Measurements from ENCODE around the gene HDAC9. TPM values are rescaled to one million over a fixed set of nuclear protein-coding genes. Genes with fewer than 3 reads are reported as not detected.
A peak's percentile ranks its signal among the peaks of the same experiment; 100 is the strongest.

HDAC9 gene
- total and polyA plus RNA-seq, 2 of the 13 experiments (the other 11 are each of a cell fraction or from before 2014, with no cell fraction given) = 0.05 to 0.07 TPM

DNA sequence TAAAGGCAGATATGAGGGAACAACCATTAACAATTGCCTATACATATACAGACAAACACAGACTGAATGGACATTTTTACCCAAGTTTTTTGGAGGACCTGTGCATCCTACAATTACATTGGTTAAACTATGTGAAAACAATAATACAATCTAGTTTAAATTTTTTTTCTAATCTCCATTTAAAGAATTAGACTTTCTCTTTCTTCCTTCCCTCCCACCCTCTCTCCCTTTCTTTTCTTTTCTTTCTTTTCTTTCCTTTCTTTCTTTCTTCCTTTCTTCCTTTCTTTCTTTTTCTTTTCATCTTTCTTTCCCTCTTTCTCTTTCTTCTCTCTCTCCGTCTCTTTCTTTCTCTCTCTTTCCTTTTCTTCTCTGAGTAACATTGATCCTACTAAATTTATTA lies 183.7 kb downstream of the HDAC9 start:
- no peak overlapping the region for H3K4me3 ChIP-seq (replicated peaks in 1 of 3; ENCODE audit: insufficient read depth in 1 of 3, low read depth in 2 of 3, low read length in 3 of 3)
- H3K36me3 ChIP-seq (replicated peaks in 1 of 2; ENCODE audit: control insufficient read depth in 1 of 2, insufficient read depth in 2 of 2, low read length in 2 of 2) = no peaks in the 10 kb centered on the region
- no peaks in the 10 kb centered on the region for H3K4me1 ChIP-seq (ENCODE audit: insufficient read depth, low read length)
- no peaks in the 10 kb centered on the region for H3K9me3 ChIP-seq (ENCODE audit: low read length)
- no peaks in the 10 kb centered on the region for H4K20me1 ChIP-seq (ENCODE audit: insufficient read depth, low read length)
- CTCF ChIA-PET (ENCODE audit: low intra/inter-chr PET ratio, low total read pairs) = no interaction called here
- intact Hi-C loops (cut with micrococcal nuclease; ENCODE audit: unreplicated experiment) = no loop called here
- no peak overlapping the region for H3K9ac ChIP-seq (ENCODE audit: insufficient read depth, low read depth, low read length)
- 13% methylated on average over 1 of the region's 1 CpG for WGBS (ENCODE audit: low lambda C conversion rate)
- no peak overlapping the region for H2AFZ ChIP-seq (ENCODE audit: low read length)
- DNase-seq (ENCODE audit: low spot score) (no peak), ATAC-seq (no peak), FAIRE-seq (no peak)
- H3K27ac ChIP-seq (ENCODE audit: extremely low read length, insufficient read depth, low read length) = no peak overlapping the region
- POLR2A ChIA-PET = no interaction called here
- in situ Hi-C loops (cut with HindIII; ENCODE audit: extremely low pct_ligation_motif_present, low pct_unique_long_range_greater_than_20kb) = no loop called here
- H3K4me2 ChIP-seq (ENCODE audit: low read depth, low read length) = no peak overlapping the region
- TF ChIP-seq SRSF9 (IDR thresholded peaks at IDR 0.05; ENCODE audit: borderline replicate concordance, insufficient read depth, low read depth, low read length, poor library complexity, severe bottlenecking) (peak; percentile 58), ZNF10 (CRISPR knock-in tag; IDR thresholded peaks at IDR 0.05; ENCODE audit: borderline replicate concordance, low read depth) (no peak)
- no peaks in the 10 kb centered on the region for H3K79me2 ChIP-seq (ENCODE audit: insufficient read depth, low read length)
- BruUV-seq (replicated peaks) = no TSS peak
- no peaks in the 10 kb centered on the region for H3K27me3 ChIP-seq (ENCODE audit: control insufficient read depth in 1 of 2, insufficient read depth in 2 of 2, low read length in 2 of 2)

DNA sequence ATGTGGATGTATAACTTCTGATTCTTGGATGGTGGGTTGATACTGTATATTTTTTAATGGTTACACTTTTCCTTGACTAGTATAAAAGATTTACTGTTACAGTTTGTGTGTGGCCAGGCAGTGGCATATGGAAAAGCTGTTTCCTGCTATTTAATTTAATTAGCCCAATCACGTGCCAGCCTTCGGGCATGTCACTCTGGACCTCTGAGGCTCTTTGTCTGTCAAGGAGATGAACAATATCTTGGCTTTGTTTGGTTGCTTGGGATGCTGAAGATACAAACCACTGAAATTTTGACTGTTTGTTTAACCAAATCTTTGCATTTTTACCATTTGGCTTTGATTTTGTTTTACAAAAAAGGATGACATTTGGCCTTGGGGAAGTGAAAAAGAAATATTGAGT lies 185.0 kb downstream of the HDAC9 start:
- no TSS peak for BruUV-seq (replicated peaks)
- peaks cover 5% of the 10 kb centered on the region; the same call in 1 of the 2 replicates for H3K9me3 ChIP-seq (ENCODE audit: low read length)
- no peaks in the 10 kb centered on the region for H4K20me1 ChIP-seq (ENCODE audit: insufficient read depth, low read length)
- no peaks in the 10 kb centered on the region for H3K36me3 ChIP-seq (replicated peaks in 1 of 2; ENCODE audit: control insufficient read depth in 1 of 2, insufficient read depth in 2 of 2, low read length in 2 of 2)
- H3K4me3 ChIP-seq (replicated peaks in 1 of 3; ENCODE audit: insufficient read depth in 1 of 3, low read depth in 2 of 3, low read length in 3 of 3) = no peak overlapping the region
- WGBS (ENCODE audit: low lambda C conversion rate) = 0% methylated on average over 2 of the region's 2 CpGs
- no peak overlapping the region for H3K9ac ChIP-seq (ENCODE audit: insufficient read depth, low read depth, low read length)
- TF ChIP-seq ZNF205 (CRISPR knock-in tag; IDR thresholded peaks at IDR 0.05) = no peak
- POLR2A ChIA-PET = no interaction called here
- H2AFZ ChIP-seq (ENCODE audit: low read length) = no peak overlapping the region
- intact Hi-C loops (cut with micrococcal nuclease; ENCODE audit: unreplicated experiment) (no loop called here), in situ Hi-C loops (cut with HindIII; ENCODE audit: extremely low pct_ligation_motif_present, low pct_unique_long_range_greater_than_20kb) (no loop called here)
- DNase-seq (ENCODE audit: low spot score) (no peak), ATAC-seq (no peak), FAIRE-seq (no peak)
- CTCF ChIA-PET (ENCODE audit: low intra/inter-chr PET ratio, low total read pairs) = no interaction called here
- H3K27me3 ChIP-seq (ENCODE audit: control insufficient read depth in 1 of 2, insufficient read depth in 2 of 2, low read length in 2 of 2) = no peaks in the 10 kb centered on the region
- no peaks in the 10 kb centered on the region for H3K4me1 ChIP-seq (ENCODE audit: insufficient read depth, low read length)
- no peak overlapping the region for H3K4me2 ChIP-seq (ENCODE audit: low read depth, low read length)
- H3K27ac ChIP-seq (ENCODE audit: extremely low read length, insufficient read depth, low read length) = no peak overlapping the region
- H3K79me2 ChIP-seq (ENCODE audit: insufficient read depth, low read length) = no peaks in the 10 kb centered on the region
